Inflammatory macrophage (primary cell): ENCODE data around the gene WSCD1.

ENCODE experiments used
- DNase-seq, 2 donors: peaks; one replicate each; pipeline ENCODE4 v3.0.0-alpha.2; 2020 to 2022

WSCD1 gene

DNA sequence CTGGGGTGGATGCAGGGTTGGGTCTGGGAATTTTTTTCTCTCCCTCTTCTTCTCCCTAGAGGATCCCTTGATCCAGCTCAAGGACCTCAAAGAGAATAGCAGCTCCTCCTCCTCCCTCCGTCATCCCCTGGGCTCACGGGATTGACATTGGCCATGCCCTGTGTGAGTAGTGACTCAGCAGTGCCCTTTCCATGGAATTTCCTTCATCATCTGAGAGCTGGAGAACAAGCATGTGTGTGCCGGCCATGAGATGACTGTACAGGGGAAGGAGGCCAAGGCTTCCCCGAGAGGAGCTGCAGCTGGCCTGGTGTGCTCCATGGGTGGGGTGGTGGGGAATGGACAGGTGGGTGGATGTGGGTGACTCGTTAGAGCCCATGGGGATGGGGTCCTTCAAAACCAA, 8.9 kb upstream of the WSCD1 start:
- no peak for DNase-seq

DNA sequence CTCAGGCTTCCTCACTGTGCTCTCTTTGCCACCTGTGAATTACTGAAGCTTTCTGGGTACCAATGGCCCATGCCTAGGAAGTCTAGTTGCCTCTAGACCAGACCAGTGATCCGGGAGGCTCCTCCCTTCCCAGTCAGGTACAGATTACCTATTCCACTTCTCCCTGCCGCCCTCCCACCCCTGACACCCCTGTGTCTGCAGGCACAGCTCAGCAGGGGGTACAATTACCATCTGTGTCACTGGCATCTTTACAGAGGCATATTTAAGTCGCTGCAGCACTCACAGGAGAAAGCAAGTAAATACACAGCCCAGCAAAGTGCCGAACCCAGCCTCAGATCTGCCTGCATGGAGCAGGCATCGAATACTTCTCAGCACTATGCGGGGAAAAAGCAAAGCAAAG, 5.3 kb upstream of the WSCD1 start:
- no peak for DNase-seq

GRCh38 chr17:6065351-6065750, 4.8 kb upstream of the WSCD1 start:
- no peak for DNase-seq

GRCh38 chr17:6066183-6066948, 3.8 kb upstream of the WSCD1 start:
- DNase-seq: peak in 1 of 2 donors; percentile 6

GRCh38 chr17:6067060-6067459, 3.1 kb upstream of the WSCD1 start:
- DNase-seq: no peak

DNA sequence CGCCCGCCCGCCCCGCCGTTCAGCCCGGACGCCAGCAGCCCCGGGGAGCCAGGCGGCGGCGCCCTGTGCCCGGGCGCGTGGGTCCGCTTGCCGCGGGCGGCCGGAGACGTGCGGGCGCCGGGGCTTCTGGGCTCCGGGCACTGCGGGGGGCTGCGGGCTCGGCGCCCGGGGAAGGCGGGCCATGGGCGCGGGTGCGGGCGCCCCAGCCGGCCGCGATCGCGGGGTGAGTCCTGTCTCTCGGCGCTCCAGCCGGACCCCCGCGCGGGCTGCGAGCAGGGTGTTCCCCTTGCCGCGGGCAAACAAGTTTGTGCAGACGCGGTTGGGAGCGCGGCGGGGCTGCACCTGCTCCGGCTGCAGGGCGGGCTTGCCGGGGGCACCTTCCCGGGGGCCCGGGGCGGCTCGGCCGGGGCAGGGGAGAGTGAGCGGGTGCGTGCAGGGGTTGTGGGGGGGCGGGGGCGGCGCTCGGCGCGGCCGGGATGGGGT, 292 bp downstream of the WSCD1 start:
- DNase-seq: no peak

DNA sequence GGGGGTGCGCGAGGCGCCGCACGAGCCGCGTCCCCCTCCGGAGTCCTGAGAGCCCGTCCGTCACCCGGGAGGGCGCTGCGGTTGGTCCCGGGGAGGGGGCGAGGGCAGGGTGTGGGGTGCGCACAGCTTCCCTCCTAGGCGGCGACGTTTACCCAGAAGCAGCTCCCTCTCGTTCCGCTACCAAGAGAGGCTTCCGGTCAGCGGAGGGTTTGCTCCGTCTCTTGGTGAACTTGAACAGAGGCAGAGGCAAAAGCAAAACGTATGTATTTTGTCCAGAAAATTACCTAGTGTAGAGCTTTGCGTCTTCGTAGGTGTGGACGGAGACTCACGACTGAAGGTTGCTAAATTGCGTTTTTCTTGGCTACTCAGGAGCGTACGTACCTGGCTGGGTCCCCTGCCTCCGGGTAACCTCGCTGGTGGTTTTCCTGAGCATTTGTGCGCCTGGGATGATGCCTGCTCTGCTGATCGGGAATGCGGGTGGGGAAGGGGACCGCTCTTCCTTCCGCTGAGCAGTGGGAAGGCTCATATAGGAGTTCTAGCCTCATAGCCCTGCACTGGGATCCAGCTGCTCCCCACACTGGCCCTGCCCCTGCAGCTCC, 833 bp downstream of the WSCD1 start:
- DNase-seq: no peak

DNA sequence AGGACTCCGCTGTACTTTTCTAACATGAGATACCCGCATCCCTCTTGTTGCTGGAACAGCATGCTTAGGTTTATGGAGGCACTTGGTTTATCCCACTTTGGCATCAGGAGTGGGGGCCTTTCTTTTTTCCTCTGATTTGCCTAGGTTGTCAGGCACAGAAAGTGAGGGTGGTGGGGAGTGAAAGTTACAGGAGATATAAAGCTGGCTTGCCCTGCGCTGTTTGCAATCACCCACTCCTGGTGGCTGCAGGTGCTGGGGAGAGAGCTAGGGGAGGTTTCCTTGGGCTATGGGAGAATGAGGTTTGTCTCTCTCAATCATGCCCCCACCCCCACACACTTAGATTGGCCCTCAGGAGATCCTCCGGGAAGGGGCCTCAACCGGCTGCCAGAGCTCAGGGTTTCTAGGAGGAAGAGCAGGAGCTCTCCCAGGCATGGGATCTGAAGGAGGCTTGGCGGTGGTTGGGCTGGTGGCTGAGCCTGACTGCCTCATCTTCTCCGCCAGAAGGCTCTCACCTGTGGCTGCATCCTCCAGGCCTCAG, 1.4 kb downstream of the WSCD1 start:
- no peak for DNase-seq

GRCh38 chr17:6072157-6072556, 2.0 kb downstream of the WSCD1 start:
- DNase-seq: no peak

- no peak for DNase-seq
These were observed 2.4 kb downstream of the WSCD1 start for GRCh38 chr17:6072611-6073010.

DNA sequence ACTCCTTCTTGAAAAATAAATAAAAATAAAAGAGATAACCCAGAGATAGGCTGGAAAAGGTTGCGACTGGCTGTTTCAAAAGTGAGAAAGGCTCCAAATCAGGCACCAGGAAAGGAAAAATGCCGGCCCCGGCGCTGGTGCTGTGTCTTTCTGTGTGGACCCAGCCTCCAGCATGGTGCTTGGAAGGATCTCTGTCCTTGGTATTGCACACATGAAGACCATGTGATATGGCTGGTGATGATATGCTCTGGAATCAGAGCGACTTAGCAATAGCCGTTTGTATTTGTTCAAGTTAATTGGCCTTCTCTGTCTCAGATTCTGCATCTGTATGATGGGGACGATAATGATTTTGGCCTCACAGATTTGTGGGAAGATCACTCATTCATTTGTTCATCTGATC, 3.4 kb downstream of the WSCD1 start:
- no peak for DNase-seq

GRCh38 chr17:6075050-6075449, 4.9 kb downstream of the WSCD1 start:
- no peak for DNase-seq

DNA sequence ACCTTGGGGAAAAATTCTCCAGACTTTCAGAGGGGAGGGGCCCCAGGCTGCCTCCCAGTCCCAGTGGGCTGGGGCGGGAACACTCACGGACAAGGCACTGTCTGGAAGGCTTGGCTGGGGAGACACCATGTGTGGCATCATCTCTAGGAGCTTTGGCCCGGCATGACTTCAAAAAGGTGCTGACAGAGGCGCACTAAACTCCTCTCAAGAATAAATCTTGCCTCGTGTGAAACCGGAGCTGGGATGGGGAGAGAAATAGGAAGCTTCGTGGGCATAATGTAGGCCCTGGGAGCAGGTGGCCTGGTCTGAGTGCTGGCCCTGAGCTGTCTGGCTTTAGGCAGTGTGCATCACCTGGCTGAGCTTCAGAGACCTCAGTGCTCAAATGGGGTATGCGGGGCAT, 5.7 kb downstream of the WSCD1 start:
- DNase-seq: no peak

DNA sequence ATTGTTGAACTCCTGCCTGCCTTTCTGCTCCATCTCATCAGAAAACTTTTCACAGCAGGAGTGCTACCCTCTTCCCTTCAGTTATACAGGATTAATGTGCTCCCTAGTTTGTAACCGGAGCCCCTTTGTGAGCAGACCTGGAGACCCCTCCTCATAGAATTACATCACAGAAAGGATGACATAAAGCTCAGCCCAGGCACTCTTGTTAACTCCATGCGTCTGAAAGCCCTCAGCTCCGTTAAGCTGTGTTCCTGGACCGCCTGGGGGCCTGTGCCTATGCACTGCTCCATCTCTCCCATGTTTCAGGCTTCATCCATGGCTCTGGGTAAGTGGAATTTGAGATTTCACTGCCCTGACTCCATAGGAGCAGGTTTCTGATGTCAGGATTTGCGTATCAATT, 7.6 kb downstream of the WSCD1 start:
- no peak for DNase-seq

- no peak for DNase-seq
These were observed 8.3 kb downstream of the WSCD1 start for GRCh38 chr17:6078458-6078871.

- DNase-seq: no peak
These were observed 9.1 kb downstream of the WSCD1 start for GRCh38 chr17:6079155-6079888.

- DNase-seq: no peak
These were observed 9.8 kb downstream of the WSCD1 start for GRCh38 chr17:6079960-6080359.

- no peak for DNase-seq
These were observed 10.7 kb downstream of the WSCD1 start for GRCh38 chr17:6080711-6081430.

- DNase-seq: no peak
These were observed 12.2 kb downstream of the WSCD1 start for GRCh38 chr17:6082335-6082734.

GRCh38 chr17:6084311-6085161, 14.4 kb downstream of the WSCD1 start:
- no peak for DNase-seq

- no peak for DNase-seq
These were observed 15.6 kb downstream of the WSCD1 start for GRCh38 chr17:6085812-6086211.
